ENCODE data around the gene ARHGAP30.

Gene ARHGAP30

GRCh38 chr1:161046605-161047228 lies 23.0 kb downstream of the ARHGAP30 start:
- no peak for TF ChIP-seq CTCF (IDR thresholded peaks at IDR 0.05; ENCODE audit: insufficient read depth, missing control alignments)
- DNase-seq (ENCODE audit: insufficient read length, low spot score) (no peak), FAIRE-seq (no peak)

- TF ChIP-seq CTCF (IDR thresholded peaks at IDR 0.05; ENCODE audit: insufficient read depth, missing control alignments), result no peak
- peak; percentile 46 for FAIRE-seq
- DNase-seq (ENCODE audit: insufficient read length, low spot score), result peak; percentile 93
Measured at GRCh38 chr1:161045736-161046604, 23.7 kb downstream of the ARHGAP30 start, which contains the start of gene USF1. Gene USF1 (minus strand): TSS chr1:161045977. CDS start chr1:161043275, 2,702 bp downstream.

GRCh38 chr1:161044908-161045735 lies 24.6 kb downstream of the ARHGAP30 start:
- DNase-seq (ENCODE audit: insufficient read length, low spot score) (no peak), FAIRE-seq (no peak)
- no peak for TF ChIP-seq CTCF (IDR thresholded peaks at IDR 0.05; ENCODE audit: insufficient read depth, missing control alignments)

- no peak for FAIRE-seq
- no peak for DNase-seq (ENCODE audit: insufficient read length, low spot score)
- no peak for TF ChIP-seq CTCF (IDR thresholded peaks at IDR 0.05; ENCODE audit: insufficient read depth, missing control alignments)
Measured at GRCh38 chr1:161044535-161044907, 25.2 kb downstream of the ARHGAP30 start.

GRCh38 chr1:161039546-161039945 lies 30.1 kb downstream of the ARHGAP30 start:
- FAIRE-seq (no peak), DNase-seq (ENCODE audit: insufficient read length, low spot score) (no peak)
- TF ChIP-seq CTCF (IDR thresholded peaks at IDR 0.05; ENCODE audit: insufficient read depth, missing control alignments), result no peak

GRCh38 chr1:161039154-161039545 lies 30.5 kb downstream of the ARHGAP30 start:
- FAIRE-seq (no peak), DNase-seq (ENCODE audit: insufficient read length, low spot score) (no peak)
- no peak for TF ChIP-seq CTCF (IDR thresholded peaks at IDR 0.05; ENCODE audit: insufficient read depth, missing control alignments)

Measured in D721Med (cell line).